Midbrain (tissue), 1 donor: Measurements from ENCODE around the gene NHSL2.

ENCODE experiments used
- DNase-seq: peaks from one replicate; lab custom pipeline; 2025; lab: John Stamatoyannopoulos, UW

NHSL2 gene

DNA sequence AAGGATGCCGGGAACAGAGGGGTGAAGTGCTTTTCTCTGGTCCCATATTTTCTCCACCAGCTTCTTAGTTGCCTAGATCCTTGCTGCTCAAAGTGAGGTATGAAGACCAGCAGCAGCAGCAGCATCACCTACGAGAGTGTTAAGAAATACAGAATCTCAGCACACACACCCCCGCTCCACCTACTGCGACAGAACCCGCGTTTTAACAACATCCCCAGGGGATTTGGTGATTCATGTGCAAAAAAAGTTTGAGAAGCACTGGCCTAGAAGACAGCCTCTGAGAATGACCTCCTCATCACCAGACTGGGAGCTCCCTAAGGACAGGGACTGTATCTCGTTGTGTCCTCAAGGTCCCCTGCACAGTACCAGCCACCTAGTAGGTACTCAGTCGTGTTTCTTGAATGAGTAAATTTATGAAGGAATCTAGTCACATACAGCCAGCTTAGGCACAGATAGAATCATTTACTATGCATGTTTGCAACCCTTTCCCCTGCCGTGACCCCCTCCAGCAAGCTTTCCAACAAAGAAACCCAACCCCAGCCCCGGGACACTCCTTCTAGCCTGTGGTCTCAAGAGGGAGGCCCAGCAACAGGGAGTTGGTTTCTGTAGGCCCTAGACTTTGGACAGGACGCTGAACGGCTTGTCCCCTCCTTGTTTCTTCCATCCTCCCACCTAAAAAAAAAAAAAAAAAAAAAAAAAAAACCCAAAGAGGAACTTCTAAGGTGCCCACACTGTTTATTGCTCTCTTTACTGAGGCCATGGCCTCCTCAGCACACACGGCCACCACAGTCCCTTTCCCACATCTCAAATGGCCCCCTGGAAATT lies 199.6 kb downstream of the NHSL2 start:
- DNase-seq, result no peak

DNA sequence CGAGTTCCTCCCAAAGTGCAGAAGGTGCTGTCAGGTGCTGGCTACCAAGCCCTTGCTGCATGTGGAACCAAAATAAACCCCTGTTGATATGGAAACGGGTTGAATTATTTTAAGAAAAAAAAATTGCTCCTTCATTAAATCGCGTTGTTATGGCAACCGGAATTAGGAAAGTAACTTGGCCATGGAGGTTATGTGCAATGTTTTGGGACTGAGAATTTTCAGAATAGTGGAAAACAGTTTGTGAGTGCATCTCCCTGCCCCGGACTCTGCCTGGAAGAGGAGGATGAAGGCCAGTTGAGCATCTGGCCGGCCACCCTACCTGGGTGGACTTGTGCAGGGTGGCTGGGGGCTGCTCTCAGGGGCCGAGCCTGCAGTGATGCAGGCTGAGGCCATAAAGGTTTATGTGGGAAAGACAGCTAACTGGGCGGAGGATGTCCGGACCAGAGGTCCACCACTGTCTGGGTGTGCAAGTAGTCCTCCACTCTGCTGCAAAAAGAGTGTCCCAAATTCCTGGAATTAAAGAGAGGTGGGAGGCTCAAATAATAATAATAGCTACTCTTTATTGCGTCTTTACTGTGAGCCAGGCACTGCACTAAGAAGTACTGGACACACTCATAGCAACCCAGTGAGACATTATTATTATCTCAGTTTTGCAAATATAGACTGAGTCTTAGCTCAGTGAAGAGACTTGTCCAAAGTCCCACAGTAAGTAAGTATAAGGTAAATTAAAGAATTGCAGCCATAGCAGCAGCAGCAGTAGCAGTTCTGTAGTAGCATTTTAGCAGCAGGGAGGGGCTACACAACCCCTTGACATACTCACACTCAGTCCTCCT lies 200.4 kb downstream of the NHSL2 start:
- no peak for DNase-seq

DNA sequence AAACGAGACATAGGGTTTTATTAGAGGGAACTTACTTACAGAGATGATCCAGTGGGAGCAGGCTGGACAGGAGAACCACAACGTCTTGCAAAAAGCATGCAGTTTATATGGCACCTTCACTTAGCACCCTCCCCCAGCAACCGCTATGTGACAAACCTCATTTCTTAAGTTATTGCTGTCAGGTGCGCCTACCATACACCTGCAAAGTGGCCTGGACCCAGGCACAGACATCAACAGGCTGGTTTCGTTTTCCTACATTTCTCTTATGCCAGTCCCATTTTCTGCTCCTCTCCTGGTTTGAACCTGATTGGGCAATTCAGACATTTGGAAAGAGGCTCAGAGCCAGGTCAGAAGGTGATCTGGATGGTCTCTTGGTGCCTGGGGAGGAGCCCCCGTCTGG lies 202.8 kb downstream of the NHSL2 start:
- DNase-seq, result no peak

DNA sequence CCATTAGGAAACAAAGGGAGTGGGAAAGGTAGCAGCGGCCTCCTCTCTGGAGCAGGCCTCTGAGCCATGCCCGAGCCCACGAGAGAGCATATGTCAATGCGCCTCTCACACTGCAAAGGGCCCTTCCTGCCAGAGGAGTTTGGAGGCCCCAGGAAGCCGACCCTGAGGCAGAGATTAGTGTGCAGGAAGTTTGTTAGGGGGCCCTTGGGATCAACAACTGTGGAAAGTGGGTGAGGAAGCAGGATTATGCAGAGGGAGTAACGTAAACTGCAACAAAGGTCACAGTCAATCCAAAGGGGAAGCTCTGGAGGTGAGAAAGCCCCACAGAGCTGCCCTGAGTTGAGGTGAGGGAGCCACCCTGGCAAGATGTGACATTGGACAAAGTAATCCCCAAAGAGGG lies 203.7 kb downstream of the NHSL2 start:
- no peak for DNase-seq

DNA sequence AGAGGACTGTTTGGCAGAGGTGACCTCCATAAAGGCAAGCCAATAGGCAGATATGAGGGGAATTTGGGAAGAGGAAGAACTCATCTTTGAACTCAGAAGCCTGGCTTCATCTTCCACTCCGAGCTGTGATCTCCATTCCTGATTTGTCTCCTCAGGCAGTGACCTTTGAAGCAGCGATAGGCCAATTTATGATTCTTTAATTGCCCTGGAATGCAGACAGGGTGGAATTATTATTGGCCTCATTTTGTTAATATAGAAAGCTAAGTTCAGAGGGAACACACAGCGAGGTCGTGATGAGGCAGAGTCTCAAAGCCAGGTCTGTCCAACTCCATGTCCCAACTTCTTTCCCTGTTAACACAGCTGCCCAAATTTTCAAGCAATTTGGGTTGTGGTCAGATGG lies 204.2 kb downstream of the NHSL2 start:
- DNase-seq, result no peak

DNA sequence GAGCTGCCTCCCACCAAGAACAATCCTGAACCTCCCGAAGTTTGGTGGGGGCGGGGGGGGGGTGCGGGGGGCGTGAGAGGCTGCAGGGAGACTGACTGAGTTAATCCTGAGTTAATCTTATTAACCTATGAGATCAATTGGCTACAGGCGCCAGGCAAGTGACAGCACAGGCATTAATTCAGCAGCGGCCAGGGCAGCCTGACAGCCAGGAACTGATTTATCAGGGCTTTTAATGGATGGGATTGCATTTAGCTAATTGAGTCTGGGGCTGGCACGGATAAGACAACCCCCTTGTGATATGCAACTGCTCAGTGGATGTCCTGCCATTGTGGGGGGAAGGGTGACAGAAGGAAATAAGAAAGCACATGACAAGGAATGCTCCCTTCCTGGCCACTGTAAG lies 204.7 kb downstream of the NHSL2 start:
- DNase-seq, result no peak

DNA sequence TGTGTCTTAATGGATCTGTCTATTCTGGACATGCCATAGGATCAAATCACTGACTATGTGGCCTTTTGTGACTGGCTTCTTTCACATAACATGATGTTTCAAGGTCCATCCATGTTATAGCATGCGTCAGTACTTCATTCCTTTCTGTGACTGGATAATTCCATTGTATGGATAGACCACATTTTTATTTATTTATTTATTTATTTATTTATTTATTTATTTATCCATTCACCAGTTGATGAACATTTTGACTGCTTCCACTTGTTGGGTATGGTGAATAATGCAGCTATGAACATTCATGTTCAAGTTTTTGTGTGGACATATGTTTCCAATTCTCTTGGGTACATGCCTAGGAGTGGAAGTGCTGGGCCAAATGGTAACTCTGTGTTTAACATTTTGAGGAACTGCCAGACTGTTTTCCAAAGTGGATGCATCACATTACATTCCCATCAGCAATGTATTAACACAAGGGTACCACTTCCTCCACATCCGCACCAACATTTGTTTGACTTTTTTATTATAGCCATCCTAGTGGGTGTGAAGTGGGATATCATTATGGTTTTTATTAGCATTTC lies 207.1 kb downstream of the NHSL2 start:
- no peak for DNase-seq

DNA sequence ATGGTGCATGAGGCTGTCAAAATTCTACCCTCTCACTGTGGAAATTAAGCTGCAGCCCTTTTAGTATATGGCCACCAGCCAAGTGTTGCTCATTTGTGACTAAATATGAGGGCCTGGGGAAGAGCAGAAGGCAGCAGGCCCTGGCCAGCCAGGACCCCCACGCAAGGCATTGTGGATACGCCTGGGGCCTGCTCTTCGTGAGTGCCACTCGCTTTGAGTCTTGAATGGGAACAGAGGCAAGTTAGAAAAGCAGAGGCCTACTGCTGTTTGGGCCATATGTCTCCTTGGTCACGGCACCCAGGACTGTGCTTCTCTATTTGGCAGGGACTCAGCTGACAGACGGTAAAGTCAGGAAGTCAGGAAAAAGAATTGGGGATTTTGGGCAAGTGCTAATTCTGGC lies 210.2 kb downstream of the NHSL2 start:
- DNase-seq, result no peak

DNA sequence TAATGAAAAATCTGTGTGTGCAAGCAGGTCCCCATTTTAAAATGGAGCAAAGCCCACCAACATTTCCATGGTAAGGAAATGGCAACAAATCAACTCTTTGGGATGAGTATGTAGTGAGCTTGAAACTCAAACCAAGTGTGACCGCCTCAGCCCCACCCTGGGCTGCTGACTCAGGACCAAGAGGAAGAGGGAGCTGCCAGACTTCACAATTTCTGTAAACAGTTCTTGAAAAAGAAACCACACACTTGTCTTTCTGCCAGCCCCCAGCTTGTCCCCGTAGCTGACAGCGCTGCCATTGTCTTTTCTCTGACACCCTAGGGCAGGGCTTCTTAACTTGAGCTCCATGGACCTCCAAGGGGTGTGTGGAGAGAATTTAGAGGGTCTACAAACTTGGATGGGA lies 210.7 kb downstream of the NHSL2 start:
- no peak for DNase-seq

DNA sequence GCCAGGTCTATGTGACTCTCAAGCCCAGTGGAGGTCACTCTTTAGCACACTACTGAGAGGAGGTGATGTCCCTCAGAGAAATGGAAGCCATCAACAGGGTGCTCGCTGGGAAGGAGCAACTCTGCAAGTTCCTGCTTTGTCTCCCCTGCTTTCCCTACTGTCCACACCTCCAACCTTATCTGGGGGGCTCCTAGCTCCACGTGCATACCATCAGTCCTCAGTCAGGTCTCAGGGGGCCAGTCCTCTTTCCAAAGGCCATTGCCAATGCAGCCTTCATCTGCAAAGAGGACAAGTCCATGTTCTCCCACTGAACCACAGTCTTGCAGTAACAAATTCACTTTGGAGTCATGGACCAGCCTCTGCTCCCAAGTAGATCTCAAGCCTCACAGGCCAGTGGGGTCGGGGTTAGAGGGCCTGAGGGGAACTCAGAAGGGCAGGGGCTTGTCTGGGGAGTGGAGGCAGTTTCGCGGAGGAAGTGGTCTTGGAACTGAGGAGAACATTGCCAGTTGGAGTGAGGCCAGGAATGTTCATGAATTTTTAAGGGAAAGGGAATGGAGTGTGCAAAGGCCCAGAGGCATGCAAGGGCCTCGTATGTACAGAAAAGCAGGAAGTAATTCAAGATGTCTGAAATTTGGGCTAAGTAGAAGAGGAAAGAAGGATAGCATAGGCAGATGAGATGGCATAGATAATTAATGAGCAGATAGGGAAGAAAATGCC lies 212.1 kb downstream of the NHSL2 start:
- no peak for DNase-seq

DNA sequence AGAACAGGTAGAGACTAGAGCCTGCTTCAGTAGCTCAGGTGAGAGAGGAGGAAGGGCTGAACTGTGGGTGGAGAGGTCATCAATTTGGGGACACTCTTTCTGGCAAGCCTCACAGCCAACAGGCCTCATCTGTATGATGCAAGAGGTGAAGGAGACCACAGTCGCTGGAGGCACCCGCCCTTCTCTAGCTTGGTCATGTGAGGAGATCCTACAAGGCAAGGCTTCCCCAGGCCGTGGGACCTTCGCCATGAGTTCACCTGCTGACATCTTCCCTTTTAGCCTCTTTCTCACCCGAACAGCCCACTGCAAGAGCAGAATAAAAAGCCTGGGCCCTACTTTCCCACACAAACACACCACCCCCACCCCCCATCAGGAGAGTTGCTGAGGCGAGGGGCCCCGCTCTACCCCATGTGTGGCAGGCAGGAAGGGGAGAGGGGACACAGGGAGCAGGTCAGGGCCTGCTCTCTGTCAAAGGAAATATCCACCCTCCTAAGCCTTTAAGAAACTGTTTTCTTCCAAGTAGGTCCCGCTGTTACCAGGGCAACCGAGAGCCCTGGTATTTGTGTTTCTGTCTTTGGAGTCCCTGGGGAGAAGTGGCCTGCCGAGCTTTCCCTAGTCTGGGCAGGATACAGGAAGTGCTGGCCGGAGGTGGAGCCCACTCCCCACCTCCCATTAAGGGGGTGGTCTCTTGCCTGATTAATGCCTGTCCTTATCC lies 213.0 kb downstream of the NHSL2 start:
- DNase-seq, result peak; percentile 14

DNA sequence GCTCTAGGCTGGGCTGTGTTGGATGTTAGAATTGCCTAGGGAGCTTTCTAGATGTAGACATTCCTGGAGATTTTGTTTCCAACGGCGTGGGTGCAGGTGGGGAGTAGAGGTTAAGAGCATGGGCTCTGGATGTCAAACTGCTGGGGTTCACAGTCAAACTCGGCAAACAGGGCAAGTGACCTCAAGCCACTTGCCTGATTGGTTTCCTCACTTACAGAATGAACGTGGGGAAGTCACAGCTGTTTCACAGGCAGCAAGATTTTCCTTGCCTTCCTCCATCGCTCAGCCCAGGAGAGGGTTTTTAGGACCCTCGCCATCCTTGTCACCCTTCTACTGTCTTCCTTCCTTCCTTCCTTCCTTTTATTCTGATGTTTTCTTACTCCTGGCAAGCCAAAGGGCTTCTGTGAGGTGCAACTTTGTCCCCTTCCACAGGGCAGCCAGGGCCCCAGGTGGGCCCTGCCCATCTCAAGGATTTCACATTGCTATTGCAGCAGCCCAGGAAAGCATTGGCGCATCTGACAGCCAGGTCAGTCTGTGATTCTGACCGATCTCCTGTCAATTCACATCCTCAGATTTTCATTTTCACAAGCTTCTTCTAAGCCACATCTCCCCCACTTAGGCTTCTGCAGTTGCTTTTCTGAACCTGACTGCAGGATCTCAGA lies 214.0 kb downstream of the NHSL2 start:
- DNase-seq, result no peak

DNA sequence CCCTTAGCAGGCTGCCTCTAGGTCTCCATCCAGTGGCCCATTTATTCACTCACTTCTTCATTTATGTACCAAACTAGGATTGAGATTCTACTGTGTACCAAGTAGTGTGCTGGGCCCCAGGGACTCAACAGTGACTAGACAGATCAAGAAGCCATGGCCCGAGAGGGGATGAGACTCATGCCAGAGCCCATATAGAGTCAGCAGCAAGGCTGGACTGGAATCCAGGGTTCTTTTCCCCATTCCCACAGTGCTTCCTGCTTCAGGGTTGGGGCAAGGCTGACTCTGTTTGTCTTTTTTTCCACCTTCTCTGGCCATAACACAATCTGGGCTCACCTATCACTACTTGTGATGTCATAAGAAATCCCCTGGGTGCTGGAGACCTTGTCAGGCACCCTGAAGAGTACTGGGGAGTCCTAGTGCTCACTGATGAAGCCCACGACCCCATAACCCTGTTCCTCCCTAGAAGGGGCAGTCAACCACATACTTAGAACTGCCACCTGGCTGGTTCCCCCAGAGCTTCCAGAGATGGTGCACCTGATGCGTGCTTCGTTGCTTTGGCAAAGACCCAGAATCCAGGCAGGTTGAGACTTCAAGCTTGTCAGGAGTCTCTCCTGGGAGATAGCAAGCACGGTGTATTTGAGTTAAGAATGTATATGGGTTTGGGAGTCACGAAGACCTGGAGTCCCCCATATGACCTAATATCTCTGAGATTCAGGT lies 214.8 kb downstream of the NHSL2 start:
- DNase-seq, result no peak

DNA sequence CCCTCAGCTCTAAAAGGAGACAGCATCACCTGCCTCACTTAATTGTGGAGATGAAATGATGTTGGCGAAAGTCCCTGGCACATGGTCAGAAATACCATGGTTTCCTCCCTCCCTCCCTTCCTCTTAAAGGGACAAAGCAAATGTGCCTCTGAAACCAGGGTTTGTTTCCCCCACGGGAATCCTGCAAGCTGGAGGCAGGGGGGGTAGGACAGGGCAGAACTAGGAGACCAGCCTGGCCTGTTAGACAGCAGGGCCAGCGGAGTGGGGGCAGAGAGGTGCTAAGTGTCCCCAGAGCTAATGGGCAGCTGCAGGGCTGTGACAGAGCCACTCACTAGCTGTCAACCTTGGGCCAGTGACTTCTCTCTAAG lies 215.4 kb downstream of the NHSL2 start:
- DNase-seq, result no peak

DNA sequence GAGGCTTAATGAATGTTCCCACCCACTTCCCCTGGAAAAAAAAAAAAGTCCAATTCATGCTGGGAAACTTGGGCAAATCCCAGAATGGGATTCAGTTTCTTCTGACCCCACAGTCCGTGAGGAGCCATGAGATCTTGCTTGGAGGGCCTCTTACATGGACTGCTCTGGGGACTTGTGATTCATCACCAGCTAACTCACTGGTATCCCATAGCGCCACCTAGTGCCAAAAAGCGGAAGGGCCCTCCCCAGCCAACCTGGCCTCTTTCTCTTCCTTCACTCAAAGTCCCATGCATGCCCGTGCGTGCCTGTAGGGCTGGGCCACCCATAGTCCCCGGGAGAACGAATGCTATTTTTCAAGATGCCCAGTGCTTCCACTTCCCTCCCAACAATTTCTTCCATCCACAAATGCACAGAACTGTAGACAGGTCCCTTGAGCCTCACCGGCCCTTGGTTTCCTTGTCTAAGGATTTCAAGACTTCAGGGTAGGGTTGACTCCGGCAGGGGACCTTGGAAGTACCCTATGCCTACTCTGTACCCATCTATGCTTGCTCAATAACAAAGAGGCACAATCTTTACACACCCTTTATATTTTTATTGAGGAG lies 216.0 kb downstream of the NHSL2 start:
- peak; percentile 81 for DNase-seq

DNA sequence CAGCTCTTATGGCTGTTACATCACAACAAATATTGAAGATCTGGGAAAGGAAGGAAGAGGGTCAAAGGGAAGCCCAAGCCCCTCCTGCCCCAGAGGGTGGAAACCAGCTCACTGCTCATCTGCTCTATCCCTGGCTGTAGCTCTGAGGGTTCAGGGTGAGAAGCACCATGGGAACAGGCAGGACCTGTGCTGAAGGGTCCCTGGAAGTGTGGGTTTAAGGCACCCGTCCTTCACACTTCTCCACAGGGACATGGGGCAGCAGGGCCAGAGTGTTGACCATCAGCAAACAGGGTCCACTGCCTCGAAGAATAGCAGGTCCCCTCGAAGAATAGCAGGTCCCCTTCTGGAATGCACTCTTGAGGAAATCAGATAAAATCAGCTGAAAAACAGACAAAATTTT lies 216.7 kb downstream of the NHSL2 start:
- DNase-seq, result no peak

DNA sequence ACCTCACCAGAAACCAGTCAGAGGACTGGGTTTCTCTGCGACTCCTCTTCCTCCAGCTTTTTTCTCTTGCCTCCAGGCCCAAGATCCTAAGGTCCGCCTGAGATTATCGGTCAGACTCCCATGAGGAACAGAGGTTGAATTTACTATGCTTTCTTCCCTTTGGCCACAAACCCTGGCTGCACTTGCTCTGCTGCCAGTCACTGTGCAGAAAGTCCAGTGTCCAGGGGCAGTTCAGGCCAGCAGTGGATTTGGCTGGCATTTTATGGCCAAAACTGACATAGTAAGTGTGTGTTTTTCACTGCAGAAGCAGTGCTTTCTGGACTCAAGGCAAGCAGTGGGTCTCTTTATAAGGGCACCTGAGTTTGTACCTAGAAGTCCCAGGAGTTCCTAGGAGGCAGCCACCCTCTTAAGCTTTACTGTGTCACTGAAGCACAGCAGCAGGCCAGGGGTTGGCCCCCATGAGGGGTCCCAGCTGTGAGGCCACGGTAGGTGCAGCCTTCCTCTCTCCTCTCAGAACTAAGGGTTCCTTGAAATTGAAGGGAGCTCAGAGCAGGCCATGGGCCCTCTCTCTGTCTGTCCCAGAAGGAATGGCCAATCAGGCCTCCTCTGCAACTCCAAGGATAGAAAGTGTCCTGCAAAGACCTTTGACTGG lies 217.7 kb downstream of the NHSL2 start:
- no peak for DNase-seq

DNA sequence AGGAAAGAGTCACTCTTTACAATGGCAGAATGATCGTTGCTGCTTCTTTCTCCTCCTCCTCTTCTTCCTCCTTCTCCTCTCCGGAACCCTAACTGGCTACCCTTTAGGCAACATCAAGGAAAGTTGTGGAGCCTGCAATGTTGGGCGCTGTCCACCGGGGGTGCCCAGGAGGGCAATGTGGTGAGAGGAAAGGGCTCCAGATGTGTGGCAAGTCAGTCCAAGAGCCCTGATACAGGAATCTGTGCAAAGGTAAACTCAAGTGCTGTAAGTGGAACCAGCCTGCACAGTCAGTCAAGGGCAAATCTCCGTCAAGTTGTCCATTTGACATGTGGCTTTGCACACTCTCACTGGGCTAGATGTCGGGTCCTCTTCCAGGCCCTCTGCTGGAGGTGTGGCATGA lies 218.2 kb downstream of the NHSL2 start:
- no peak for DNase-seq

DNA sequence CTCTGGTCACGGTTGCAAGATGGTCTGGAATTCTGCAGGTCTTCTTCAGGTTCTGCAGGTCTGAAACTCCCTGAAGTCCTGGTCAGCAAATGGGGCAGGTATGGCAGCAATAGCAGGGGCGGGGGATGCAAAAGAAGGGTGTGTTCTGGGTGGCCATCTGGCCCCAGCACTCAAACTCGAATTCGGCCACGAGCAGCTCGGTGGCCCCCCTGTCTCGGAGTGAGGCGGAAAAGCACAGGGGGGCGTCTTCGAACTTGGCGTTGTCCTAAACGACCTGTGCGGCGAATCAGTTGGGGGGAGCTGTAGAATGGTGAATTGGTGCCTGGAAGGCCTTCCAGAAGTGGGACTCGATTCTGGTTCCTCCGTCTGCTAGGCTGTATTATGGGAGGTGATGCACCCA lies 219.0 kb downstream of the NHSL2 start:
- DNase-seq, result no peak
